GM18507 (cell line): ENCODE measurements around the gene MT1HL1.

Source experiments
- DNase-seq: peaks from one replicate; pipeline ENCODE4 v3.0.0; 2011; ENCODE audit warnings: low read depth; ENCODE audit not compliant: insufficient read length; ENCODE audit errors: extremely low spot score
- FAIRE-seq: peaks from 2 replicates; lab custom pipeline; 2011; peaks lifted over from hg19 to GRCh38; lab: Jason Lieb, UNC

Gene MT1HL1

DNA sequence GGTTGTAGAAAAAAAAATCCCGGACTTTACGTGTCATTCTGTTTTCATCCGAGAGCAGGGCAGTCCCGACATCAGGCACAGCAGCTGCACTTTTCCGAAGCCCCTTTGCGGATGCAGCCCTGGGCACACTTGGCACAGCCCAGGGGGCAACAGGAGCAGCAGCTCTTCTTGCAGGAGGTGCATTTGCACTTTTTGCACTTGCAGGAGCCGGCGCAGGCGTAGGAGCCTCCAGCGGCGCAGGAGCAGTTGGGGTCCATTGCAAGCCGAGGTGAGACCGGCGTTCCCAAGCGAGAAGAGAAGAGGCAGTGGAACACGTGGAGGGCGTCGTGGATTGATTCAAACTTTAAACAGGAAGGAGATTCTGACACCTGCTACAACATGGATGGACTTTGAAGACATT is at the start of gene MT1HL1:
MT1HL1 (minus strand) TSS at position 326 of the 400 bp plus-strand sequence; CDS start at position 257, 69 bp downstream.
- DNase-seq, result no peak
- no peak for FAIRE-seq

DNA sequence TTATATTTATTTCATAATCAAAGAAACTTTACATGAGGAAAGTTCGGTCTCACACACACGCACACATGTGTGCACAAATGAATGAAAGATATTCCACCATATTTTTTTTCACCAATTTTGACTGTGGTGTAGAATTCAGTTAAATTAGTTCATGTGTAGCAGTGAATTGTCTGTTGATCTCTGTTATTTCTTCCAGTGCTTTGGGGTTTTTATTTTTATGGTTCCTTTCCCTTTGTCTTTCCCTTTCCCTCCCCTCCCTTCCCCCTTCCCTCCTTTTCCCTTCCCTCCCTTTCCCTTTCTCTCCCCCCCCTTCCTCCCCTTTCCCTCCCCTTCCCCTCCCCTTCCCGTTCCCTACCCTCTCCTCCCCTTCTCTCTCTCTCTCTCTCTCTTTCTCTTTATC is 46.7 kb upstream of the MT1HL1 start:
- no peak for FAIRE-seq
- DNase-seq, result no peak

DNA sequence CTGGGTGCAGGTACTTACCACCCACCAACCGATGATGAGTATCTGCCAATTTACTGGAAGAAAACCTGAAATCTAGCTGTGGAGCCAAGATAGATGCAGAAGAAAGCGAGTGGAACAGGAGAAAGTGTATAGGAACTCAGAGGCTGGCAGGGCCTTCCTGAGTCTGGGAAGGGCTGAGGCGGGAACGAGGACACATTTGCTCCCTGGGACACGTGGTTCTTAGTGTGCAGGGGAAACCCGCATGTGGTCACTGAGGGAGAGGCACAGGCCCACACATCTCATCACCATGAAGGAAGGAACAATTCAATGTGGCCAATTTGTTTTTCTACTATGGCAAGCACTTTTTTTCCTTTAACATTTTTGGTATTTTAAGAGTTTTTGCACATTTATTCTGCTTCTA is 45.9 kb upstream of the MT1HL1 start:
- DNase-seq (no peak), FAIRE-seq (no peak)

DNA sequence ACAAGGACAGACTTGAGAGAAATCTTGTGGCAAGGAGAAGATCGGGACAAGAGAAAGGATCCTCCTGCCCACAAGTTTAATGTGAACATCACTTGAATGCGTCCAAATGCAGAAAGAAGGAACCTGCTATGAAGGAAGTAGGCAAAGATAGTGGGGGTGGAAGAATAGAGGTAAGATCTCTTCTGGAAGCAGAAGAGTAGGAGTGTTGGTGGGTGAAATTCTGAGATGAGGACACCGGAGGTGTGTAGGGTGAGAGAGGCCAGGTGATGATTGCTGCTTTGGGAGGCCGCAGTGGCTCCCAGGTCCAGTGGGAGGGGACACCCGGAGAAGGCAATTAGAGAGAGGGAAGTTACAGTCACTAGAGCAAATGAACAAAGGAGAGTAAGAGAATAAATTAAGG is 44.6 kb upstream of the MT1HL1 start:
- DNase-seq (no peak), FAIRE-seq (no peak)

DNA sequence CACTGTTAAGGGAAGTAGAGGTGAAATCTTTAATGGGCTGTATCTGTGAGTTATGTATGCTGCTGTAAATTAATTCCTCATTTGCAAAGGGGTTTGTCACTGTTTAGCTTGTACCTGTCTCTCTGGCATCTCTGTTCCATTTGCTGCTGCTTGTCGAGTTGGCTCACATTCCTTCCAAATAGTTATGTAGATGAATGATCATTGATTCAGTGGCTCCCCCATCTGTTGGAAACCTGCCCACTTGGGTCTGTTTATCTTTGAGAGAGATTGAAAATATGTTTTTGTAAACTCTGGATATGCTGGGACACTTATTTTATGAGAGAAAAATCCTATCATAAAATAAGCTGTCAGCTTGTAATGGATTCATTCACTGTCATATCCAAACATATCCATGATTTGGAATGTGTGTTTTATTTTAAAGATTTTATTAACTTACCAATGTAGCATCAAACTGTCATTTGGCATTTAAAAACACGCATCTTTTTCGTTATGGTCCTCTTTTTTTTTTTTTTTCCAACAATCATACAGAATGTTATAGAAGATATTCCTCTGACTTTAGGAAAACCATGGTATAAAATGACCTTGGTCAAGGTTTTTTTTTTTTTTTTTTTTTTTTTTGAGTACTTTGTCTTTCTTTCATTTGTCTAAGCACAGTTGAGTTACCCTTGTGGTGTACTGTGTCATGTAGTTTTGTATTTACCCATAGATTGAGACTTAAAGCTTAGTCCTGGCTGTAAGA is 41.2 kb upstream of the MT1HL1 start:
- DNase-seq (no peak), FAIRE-seq (no peak)

DNA sequence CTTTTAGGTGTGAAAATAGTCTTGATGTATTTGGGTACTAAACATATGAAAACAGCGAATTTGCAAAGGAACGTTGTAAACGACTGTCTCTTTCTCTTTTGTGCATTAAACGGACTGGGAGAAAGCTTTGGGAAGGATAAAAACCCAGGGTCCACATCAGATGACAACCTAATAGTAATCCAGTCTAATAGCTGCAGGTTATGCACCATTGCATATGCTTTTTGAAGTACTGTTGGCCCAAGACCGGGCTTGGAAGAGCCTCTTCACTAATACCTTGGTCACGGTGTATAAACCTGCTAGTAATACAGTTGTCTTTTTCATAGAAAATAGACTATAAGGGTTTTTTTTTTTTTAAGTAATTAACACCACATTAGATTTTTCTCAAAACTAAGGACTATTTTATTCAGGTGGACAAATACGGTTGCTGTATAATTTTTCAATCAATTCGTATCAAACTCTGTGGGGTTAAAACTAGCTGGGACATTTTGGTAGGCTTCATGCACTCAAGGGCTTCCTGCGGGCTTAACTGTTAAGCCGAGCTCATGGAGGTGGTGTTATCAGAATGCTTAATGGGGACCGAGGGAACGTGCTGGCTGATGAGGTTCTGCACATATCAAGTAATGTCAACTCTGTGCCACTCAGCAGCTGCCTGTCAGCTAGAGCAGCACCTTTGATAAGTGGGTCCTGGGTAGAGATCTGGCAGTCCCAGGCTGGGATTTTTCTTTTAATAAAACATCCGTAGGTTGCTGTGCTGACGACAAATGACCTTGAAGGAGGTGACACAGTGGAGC is 39.8 kb upstream of the MT1HL1 start:
- FAIRE-seq (no peak), DNase-seq (no peak)

DNA sequence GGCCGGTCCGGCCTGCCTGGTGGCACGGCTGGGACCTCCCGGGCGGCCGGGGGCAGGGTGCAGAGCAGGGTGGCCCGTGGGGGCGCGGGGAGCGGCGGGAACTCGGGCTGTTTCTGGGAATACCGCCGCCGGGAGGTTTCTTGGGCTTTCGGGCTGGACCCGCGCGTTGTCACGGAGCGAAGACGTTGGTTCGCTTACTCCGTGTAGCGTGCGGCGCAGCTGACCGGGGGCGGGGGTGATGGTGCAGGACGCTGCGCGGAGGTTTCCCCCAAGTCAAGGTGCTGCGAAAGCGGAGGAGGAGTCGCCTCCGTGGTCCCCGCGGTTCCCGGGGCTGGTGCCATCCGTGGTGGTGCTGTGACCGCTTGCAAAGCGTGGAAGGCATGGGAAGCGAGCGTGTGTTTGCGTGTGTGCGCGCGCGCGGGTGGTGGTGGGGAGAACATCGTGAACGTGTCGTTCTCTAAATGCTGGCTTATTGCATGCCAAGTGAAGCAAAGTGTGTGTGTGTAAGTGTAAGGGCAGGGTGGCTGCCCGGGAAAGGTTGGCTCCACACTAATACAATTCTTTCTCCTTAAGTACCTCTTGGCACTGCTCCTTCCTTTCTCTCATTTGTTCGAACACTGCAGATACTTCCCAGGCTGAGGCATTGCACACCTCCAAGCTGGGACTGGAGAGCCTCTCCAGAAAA is 38.8 kb upstream of the MT1HL1 start:
- DNase-seq (no peak), FAIRE-seq (no peak)

DNA sequence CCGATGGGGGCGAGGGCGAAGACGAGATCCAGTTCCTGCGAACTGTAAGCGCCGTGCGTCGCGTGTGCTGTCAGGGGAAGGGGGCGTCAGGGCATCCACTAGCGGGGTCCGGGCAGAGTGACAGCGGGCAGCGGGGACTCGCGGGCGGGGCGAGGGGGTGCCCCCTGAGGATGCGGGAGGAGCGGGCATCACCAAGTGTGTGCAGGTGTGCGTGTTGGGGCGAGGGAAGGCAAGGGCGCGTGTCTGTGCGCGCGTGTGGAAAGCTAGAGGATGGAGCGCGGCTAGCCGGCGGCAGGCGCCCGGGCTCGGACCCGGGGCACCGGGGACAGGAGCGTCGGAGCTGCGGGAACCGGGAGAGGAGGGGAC is 38.3 kb upstream of the MT1HL1 start:
- DNase-seq, result no peak
- FAIRE-seq, result no peak

DNA sequence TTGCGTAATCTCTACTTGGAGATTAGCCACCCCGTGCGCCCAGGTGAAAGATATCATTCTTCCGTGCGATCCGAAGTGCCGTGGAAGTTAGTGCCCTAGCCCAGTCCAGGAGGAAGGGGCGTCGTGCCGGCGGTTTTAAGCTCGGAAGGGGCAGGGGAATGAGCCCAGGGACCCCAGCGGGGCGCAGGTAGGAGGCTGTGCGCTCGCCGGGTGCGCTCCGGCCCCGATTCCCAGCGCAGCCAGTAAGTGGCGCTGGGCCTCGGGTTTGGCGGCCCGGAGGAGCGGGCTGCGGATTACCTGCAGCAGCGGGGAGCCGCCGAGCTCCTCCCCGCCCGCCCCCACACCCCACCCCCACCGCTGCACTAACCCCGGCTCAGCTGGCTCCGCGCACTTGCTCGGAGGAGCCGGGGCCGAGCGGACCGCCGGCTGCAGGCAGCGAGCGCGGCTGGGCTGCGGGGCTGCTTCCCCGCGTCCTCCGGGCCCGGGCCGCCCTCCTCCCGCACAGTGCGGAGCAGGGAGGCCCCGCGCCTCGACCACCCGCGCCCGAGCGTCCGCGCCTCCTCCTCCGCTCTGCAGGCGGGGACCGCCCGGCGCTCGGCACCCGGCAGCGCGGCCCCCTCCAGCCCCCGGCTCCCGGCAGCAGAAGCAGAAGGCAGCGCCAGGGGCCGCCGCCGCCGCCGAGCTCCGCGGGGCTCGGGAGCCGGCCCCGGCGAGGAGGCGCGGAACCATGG is 37.7 kb upstream of the MT1HL1 start, which contains the start of gene RYR2:
RYR2 (plus strand) TSS at position 390 of the 731 bp plus-strand sequence; CDS start at position 728, 338 bp downstream.
- DNase-seq, result no peak
- FAIRE-seq, result no peak

DNA sequence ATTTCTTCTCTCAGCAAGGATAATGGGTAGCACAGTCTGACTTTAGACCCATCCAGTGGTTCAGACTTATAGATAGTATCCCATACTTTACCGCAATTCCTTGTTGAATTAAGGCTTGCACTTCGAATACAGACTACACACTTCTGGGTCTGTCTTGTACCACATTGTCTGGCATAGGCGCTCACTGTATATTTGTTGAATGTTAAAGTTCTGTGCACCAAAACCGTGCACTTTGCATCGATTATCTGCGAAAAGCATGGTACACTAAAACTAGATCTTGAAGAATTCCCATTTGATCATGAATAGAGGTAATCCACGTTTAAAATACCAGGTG is 37.2 kb upstream of the MT1HL1 start:
- no peak for DNase-seq
- no peak for FAIRE-seq

DNA sequence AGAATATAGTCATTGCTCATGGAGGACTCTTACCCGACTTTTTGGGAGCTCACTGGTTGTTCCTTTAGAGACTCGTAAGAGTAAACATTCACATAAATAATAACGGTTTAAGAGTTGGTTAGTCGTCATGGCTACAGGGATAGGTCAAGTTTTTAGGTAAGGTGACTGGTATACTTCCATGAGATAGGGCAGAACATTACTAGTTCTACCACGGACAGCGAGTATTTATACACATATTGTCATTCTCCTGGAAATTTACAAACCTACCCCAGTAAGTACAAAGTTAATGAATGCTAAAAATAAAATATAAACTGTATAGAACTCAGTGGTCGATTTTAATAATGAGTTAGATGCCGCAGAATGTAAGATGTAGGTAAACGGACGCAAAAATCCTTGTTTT is 36.6 kb upstream of the MT1HL1 start:
- no peak for DNase-seq
- FAIRE-seq, result no peak

DNA sequence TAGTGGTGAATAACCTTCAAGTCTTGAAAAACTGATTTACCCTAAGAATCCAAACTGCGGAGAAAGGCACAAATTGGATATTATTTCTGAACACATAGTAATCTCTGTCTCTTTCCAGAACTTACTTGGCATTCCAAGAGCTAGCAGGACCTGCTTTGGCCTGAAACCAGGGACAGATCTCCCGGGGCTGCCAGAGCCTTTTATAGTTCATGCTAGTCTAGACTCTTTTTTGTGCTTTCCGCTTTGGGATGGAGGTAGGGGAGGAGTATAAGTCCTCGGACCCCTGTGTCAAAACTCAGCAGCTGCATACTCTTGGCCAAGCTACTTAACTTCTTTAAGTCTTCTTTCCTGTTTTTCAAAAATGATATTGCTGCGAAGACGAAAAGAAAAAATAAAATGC is 34.0 kb upstream of the MT1HL1 start:
- FAIRE-seq (no peak), DNase-seq (no peak)

DNA sequence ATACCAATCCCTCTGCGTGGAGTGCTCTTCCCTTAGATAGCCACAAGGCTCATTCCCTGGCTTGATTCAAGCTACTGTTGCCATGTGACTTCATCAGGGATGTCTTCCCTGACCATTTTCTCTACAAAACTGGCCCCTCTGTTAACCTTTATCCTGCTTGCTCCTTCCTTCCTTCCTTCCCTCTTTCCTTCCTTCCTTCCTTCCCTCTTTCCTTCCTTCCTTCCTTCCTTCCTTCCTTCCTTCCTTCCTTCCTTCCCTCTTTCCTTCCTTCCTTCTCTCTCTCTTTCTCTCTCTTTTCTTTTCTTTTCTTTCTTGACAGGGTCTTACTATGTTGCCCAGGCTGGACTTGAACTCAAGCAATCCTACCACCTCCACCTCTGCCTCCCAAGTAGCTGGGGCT is 31.5 kb upstream of the MT1HL1 start:
- DNase-seq (no peak), FAIRE-seq (no peak)

DNA sequence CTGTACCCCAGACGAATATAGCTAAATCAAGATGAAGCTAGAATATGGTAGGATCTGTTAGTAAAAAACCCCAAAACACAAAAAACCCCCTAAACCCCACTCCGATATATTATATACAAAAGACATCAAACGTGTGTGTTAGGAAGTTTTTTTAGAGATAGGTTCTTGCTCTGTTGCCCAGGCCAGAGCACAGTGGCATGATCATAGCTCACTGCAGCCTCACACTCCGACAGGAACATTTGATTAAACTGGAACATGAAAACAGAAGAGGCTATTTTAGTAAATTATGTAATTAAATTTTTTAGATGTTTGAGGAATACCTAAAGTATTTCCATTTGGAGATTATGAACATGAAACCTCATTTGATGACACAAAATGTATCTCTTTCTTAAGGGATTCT is 29.6 kb upstream of the MT1HL1 start:
- FAIRE-seq (no peak), DNase-seq (no peak)

DNA sequence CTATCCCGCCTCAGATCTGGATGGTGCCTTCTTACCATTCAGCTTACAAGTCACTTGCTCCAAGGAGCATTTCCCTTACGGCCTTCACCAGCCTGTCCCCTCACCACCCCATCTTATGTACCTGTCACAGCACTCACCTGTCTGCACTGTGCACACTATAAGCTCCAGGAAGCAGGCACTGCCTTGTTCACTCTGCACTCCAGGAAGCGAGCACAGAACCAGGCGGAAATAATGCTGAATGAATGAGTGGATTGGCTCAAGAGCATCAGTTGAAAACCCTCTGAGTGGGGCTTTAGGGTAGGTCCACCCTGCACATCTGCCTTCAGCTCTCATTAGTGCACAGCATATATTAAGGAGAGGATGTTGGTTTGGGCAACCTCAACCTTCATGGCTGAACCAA is 28.8 kb upstream of the MT1HL1 start:
- FAIRE-seq, result no peak
- no peak for DNase-seq

DNA sequence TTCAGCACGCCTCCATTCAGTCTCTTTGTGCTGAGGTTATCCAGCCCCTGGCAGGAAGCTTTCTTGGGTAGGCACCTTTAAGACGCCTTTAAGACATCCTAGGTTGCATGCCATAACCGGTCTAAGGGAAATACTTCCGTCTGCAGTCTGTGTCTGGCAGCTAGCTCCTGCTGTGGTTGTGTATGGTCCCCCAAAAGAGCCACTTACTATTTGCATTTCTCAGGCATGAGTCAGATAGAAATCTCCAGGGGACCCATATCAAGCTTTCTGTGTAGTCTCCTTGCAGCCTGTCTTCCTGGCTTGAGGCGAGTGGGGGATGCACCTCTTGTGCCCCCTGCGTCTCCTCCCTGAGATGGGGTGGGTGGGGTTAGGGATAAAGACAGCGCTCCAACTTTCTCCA is 27.8 kb upstream of the MT1HL1 start:
- no peak for DNase-seq
- no peak for FAIRE-seq

DNA sequence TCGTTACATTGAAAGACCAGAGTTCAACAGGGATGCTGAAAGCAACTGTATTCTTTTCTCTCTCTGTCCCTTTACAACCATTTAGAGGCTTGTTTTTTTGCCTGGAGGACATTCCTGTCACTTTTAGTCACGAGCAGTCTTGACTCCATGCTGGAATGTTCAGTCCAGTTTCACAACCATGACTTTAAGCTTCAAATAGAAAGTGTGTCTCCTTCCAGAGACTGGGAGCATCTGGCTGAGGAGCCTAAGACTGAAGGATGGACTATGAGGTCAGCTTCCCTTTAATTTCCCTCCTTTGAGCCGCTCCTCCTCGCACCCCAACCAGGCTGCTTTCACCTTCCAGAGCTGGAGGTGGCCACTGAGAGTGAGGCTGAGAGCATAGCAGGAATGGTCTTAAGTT is 27.2 kb upstream of the MT1HL1 start:
- DNase-seq, result no peak
- no peak for FAIRE-seq

DNA sequence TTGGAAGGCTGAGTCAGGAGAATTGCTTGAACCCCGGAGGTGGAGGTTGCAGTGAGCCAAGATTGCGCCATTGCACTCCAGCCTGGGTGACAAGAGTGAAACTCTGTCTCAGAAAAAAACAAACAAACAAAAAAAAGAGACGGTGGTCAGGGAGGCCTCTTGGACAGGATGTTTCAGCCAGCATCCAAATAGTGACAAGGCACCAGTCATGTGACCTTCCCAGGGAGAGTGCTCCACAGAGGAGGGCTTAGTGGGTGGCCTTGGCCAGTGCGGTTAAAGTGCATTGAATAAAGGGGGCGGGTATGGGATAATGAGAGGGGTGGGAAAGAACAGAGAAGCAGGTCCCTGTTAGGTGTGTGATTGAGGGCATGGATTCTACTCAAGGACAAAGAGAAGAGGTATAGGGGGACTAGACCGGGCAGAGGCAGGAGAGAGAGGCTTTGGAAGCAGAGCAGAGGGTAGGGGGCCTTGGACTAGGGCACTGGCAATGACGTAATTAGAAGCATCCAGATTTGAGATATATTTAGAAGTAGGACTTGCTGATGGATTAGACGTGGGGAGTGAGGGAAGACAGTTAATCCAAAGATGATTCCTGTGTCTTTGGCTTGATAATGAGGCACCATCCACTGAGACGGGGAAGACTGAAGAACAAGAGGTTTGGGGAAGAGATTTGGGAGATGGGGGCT is 25.8 kb upstream of the MT1HL1 start:
- no peak for DNase-seq
- no peak for FAIRE-seq

DNA sequence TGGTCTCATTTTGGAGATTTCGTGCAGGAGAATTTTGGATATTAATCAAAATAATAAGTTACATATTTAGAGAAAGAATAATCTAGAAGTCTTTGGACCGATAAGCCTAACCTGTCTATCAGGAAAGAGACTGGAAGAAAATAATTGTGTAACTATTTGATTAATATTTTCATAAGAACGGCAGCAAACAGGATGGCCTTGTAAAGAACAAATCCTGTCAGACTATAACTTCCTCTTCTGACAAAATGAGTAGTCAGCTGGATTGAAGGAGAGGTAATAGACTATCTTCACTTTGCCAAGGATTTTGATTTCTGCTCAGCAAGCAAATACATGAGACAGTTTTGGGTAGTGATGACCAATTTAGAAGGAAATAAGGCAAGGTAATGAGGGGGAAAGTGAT is 25.0 kb upstream of the MT1HL1 start:
- DNase-seq (no peak), FAIRE-seq (no peak)
